H9 (cell line): ENCODE measurements around the gene KLHDC7A. TPM values are rescaled to one million over a fixed set of nuclear protein-coding genes. Genes with fewer than 3 reads are reported as not detected.

ENCODE experiments used
- DNase-seq: peaks from one replicate; pipeline ENCODE4 v3.0.0-alpha.2; 2017
- H2AFZ ChIP-seq: one replicate; pipeline ENCODE4 v1.6.1; 2013; ENCODE audit warnings: mild to moderate bottlenecking, low read length, control low read depth, moderate library complexity
- H2AK5ac ChIP-seq: 2 replicates; pipeline ENCODE4 v1.6.1; 2013; ENCODE audit warnings: low read length, control low read depth, mixed read lengths; ENCODE audit not compliant: insufficient read length
- H2BK120ac ChIP-seq: one replicate; pipeline ENCODE4 v1.6.1; 2013; ENCODE audit warnings: low read depth, mild to moderate bottlenecking, low read length, control low read depth, inconsistent platforms; ENCODE audit not compliant: poor library complexity, severe bottlenecking
- H2BK12ac ChIP-seq: 2 replicates; pipeline ENCODE4 v1.6.1; 2013; ENCODE audit warnings: low read length, control low read depth, mixed read lengths, low read depth; ENCODE audit not compliant: insufficient read length
- H2BK15ac ChIP-seq: 2 replicates; pipeline ENCODE4 v1.6.1; 2013; ENCODE audit warnings: low read depth, low read length, control low read depth
- H2BK20ac ChIP-seq: one replicate; pipeline ENCODE4 v1.6.1; 2013; ENCODE audit warnings: low read depth, mild to moderate bottlenecking, low read length, control low read depth, inconsistent platforms; ENCODE audit not compliant: poor library complexity, severe bottlenecking
- H2BK5ac ChIP-seq: 2 replicates; pipeline ENCODE4 v1.6.1; 2013; ENCODE audit warnings: low read length, control low read depth, mixed read lengths; ENCODE audit not compliant: insufficient read length
- H3K14ac ChIP-seq: 2 replicates; pipeline ENCODE4 v1.6.1; 2013; ENCODE audit warnings: low read length, control low read depth; ENCODE audit not compliant: insufficient read depth
- H3K18ac ChIP-seq: 2 replicates; pipeline ENCODE4 v1.6.1; 2013; ENCODE audit warnings: low read depth, mild to moderate bottlenecking, mixed read lengths, low read length, control low read depth; ENCODE audit not compliant: insufficient read length
- H3K23ac ChIP-seq: 2 replicates; pipeline ENCODE4 v1.6.1; 2013; ENCODE audit warnings: low read length, control low read depth, mixed read lengths, low read depth; ENCODE audit not compliant: insufficient read length
- H3K23me2 ChIP-seq: 2 replicates; pipeline ENCODE4 v1.6.1; 2013; ENCODE audit warnings: low read depth, mild to moderate bottlenecking, mixed read lengths, low read length, control low read depth; ENCODE audit not compliant: insufficient read length, poor library complexity, severe bottlenecking
- H3K27ac ChIP-seq: 2 replicates; pipeline ENCODE4 v1.5.1; 2013; ENCODE audit warnings: low read length, control low read depth, mixed read lengths, low read depth; ENCODE audit not compliant: insufficient read length
- H3K27me3 ChIP-seq: 2 replicates; pipeline ENCODE4 v1.6.1; 2013; ENCODE audit warnings: low read length, control low read depth, inconsistent platforms; ENCODE audit not compliant: insufficient read depth
- H3K4ac ChIP-seq: 2 replicates; pipeline ENCODE4 v1.6.1; 2013; ENCODE audit warnings: low read depth, mild to moderate bottlenecking, control low read depth, inconsistent platforms, low read length, moderate library complexity
- H3K4me1 ChIP-seq: 2 replicates; pipeline ENCODE4 v1.6.1; 2013; ENCODE audit warnings: low read length, control low read depth, inconsistent platforms; ENCODE audit not compliant: insufficient read depth
- H3K4me2 ChIP-seq: 2 replicates; pipeline ENCODE4 v1.6.1; 2013; ENCODE audit warnings: low read length, control low read depth, mixed read lengths; ENCODE audit not compliant: insufficient read length, insufficient read depth
- H3K56ac ChIP-seq: 2 replicates; pipeline ENCODE4 v1.6.1; 2013; ENCODE audit warnings: low read depth, mild to moderate bottlenecking, mixed read lengths, low read length, control low read depth; ENCODE audit not compliant: insufficient read length
- H3K79me1 ChIP-seq: 2 replicates; pipeline ENCODE4 v1.6.1; 2013; ENCODE audit warnings: low read depth, mild to moderate bottlenecking, moderate library complexity, low read length, control low read depth, inconsistent platforms; ENCODE audit not compliant: insufficient read depth, poor library complexity, severe bottlenecking
- H3K79me2 ChIP-seq: 2 replicates; pipeline ENCODE4 v1.6.1; 2013; ENCODE audit warnings: low read length, control low read depth, inconsistent platforms; ENCODE audit not compliant: insufficient read depth
- H3K9ac ChIP-seq: 2 replicates; pipeline ENCODE4 v1.6.1; 2013; ENCODE audit warnings: low read length, control low read depth, mixed read lengths; ENCODE audit not compliant: insufficient read length; ENCODE audit errors: extremely low read depth
- H3K9me3 ChIP-seq: one replicate; pipeline ENCODE4 v1.6.1; 2013; ENCODE audit warnings: low read depth, low read length, inconsistent platforms; ENCODE audit not compliant: control insufficient read depth
- H3T11ph ChIP-seq: one replicate; pipeline ENCODE4 v1.6.1; 2013; ENCODE audit warnings: mild to moderate bottlenecking, low read length, control low read depth, inconsistent platforms
- H4K20me1 ChIP-seq: one replicate; pipeline ENCODE4 v1.6.1; 2013; ENCODE audit not compliant: control insufficient read depth, insufficient read length, insufficient read depth
- H4K5ac ChIP-seq: 2 replicates; pipeline ENCODE4 v1.6.1; 2013; ENCODE audit warnings: low read depth, mild to moderate bottlenecking, mixed read lengths, low read length, control low read depth; ENCODE audit not compliant: insufficient read length
- H4K8ac ChIP-seq: replicated peaks from 2 replicates; pipeline ENCODE4 v1.6.1; 2013; ENCODE audit warnings: low read length, control low read depth, mixed read lengths, low read depth; ENCODE audit not compliant: insufficient read length
- H4K91ac ChIP-seq: 2 replicates; pipeline ENCODE4 v1.6.1; 2013; ENCODE audit warnings: low read depth, mild to moderate bottlenecking, moderate library complexity, mixed read lengths, low read length, control low read depth; ENCODE audit not compliant: insufficient read length
- H3K27ac Mint-ChIP-seq, 3 experiments: 2 replicates in 2 of 3; 3 replicates in 1 of 3; pipeline ENCODE4 v1.8.0; 2020 to 2021; ENCODE audit warnings: mixed read lengths in 3 of 3, mild to moderate bottlenecking in 1 of 3, moderate library complexity in 1 of 3
- H3K27me3 Mint-ChIP-seq: 2 replicates; pipeline ENCODE4 v1.8.0; 2021; ENCODE audit warnings: low read depth, mild to moderate bottlenecking, moderate library complexity, mixed read lengths
- H3K36me3 Mint-ChIP-seq, 3 experiments: 2 replicates in 2 of 3; 3 replicates in 1 of 3; pipeline ENCODE4 v1.8.0; 2020 to 2021; ENCODE audit warnings: low read depth in 3 of 3, mixed read lengths in 3 of 3; ENCODE audit not compliant: insufficient read depth in 1 of 3
- H3K4me1 Mint-ChIP-seq, 2 experiments: 2 replicates each; pipeline ENCODE4 v1.8.0; 2020; ENCODE audit warnings: mixed read lengths in 2 of 2
- H3K4me3 Mint-ChIP-seq, 2 experiments: 2 replicates in 1 of 2; 3 replicates in 1 of 2; pipeline ENCODE4 v1.8.0; 2020 to 2021; ENCODE audit warnings: mild to moderate bottlenecking in 2 of 2, mixed read lengths in 2 of 2, moderate library complexity in 1 of 2
- H3K9me3 Mint-ChIP-seq, 2 experiments: 2 replicates in 1 of 2; 3 replicates in 1 of 2; pipeline ENCODE4 v1.8.0; 2020; ENCODE audit warnings: mild to moderate bottlenecking in 2 of 2, mixed read lengths in 2 of 2, moderate library complexity in 1 of 2
- CTCF ChIP-seq: fragments of 200-600 bp; sonication (generic); conservative IDR thresholded peaks from 3 replicates; pipeline ENCODE4 v1.8.0; 2021; ENCODE audit warnings: antibody characterized with exemption, mild to moderate bottlenecking
- WGBS: extraction: QIAGEN DNeasy Blood & Tissue Kit; methylation state at CpG from one replicate; pipeline ENCODE4 v1.1.7; 2013; ENCODE audit warnings: missing lambda C conversion rate, low lambda C conversion rate, mixed read lengths; ENCODE audit not compliant: insufficient read length; ENCODE audit errors: extremely low coverage; 5-methylcytosine and 5-hydroxymethylcytosine counted together
- total RNA-seq: library from RNA; stranded (reverse); gene quantifications from 2 replicates; pipeline ENCODE4 v1.2.1, GENCODE V29; 2021

KLHDC7A gene
- total RNA-seq, 1 experiment from 2014 or later, result 11.4 TPM

DNA sequence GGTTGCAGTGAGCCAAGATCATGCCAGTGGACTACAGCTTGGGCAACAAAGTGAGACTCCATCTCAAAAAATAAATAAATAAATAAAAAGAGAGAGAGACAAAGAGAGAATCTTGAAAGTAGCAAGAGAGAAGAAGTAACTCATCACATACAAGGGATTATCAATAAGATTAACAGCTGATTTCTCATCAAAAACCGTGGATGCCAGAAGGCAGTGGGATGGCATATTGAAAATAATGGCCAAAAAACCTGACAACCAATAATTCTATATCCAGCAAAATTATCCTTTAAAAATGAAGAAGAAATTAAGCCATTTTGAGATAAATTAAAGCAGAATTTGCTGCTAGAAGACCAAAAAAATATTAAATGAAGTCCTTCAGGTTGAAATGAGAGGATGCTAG, 35.7 kb downstream of the KLHDC7A start:
- DNase-seq, result no peak

More for the DNA sequence above, 35.7 kb downstream of the KLHDC7A start:
- no peak overlapping the region for H3K4me3 Mint-ChIP-seq
- Histone ChIP-seq H3K27me3 (no peaks in the 10 kb centered on the region), H3K4me1 (no peaks in the 10 kb centered on the region), H2BK120ac (no peak overlapping the region), H4K8ac (no peak overlapping the region), H3K79me1 (no peaks in the 10 kb centered on the region), H3K4ac (no peak overlapping the region), H3K14ac (no peak overlapping the region), H3T11ph (no peak overlapping the region), H3K79me2 (no peaks in the 10 kb centered on the region), H3K27ac (no peak overlapping the region), H2AK5ac (no peak overlapping the region), H3K9ac (no peak overlapping the region), H4K91ac (no peak overlapping the region), H3K18ac (no peak overlapping the region), H4K5ac (no peak overlapping the region), H2BK12ac (no peak overlapping the region), H2BK5ac (no peak overlapping the region), H2BK15ac (no peak overlapping the region), H3K23me2 (no peaks in the 10 kb centered on the region), H2BK20ac (no peak overlapping the region), H3K56ac (no peak overlapping the region), H4K20me1 (no peaks in the 10 kb centered on the region), H2AFZ (no peak overlapping the region), H3K23ac (no peak overlapping the region), H3K9me3 (no peaks in the 10 kb centered on the region), H3K4me2 (no peak overlapping the region)
- H3K27ac Mint-ChIP-seq, result no peak overlapping the region
- TF ChIP-seq CTCF, result no peak
- H3K9me3 Mint-ChIP-seq, result peaks cover 23 to 27% of the 10 kb centered on the region in 2 experiments
- peaks cover 5% of the 10 kb centered on the region; the same call in 1 of the 2 replicates for H3K27me3 Mint-ChIP-seq
- no CpG with 5 or more reads among the region's 1 CpG for WGBS
- H3K36me3 Mint-ChIP-seq, result peaks cover 0 to 12% (median 4%) of the 10 kb centered on the region in 3 experiments; a peak in 4 of 7 replicates
- H3K4me1 Mint-ChIP-seq, result peaks cover 3 to 7% of the 10 kb centered on the region in 2 experiments
